ENCODE measurements around the gene CHFR. TPM values are rescaled to one million over a fixed set of nuclear protein-coding genes. Genes with fewer than 3 reads are reported as not detected.
"Not testable (repeated sequence)": the region's sequence is repeated elsewhere in the genome, so short reads cannot be mapped to it uniquely, and the experiment has no call there.

The CHFR gene
- total and polyA plus RNA-seq, 4 donors, result 7.0 to 23.4 (median 14.6) TPM

DNA sequence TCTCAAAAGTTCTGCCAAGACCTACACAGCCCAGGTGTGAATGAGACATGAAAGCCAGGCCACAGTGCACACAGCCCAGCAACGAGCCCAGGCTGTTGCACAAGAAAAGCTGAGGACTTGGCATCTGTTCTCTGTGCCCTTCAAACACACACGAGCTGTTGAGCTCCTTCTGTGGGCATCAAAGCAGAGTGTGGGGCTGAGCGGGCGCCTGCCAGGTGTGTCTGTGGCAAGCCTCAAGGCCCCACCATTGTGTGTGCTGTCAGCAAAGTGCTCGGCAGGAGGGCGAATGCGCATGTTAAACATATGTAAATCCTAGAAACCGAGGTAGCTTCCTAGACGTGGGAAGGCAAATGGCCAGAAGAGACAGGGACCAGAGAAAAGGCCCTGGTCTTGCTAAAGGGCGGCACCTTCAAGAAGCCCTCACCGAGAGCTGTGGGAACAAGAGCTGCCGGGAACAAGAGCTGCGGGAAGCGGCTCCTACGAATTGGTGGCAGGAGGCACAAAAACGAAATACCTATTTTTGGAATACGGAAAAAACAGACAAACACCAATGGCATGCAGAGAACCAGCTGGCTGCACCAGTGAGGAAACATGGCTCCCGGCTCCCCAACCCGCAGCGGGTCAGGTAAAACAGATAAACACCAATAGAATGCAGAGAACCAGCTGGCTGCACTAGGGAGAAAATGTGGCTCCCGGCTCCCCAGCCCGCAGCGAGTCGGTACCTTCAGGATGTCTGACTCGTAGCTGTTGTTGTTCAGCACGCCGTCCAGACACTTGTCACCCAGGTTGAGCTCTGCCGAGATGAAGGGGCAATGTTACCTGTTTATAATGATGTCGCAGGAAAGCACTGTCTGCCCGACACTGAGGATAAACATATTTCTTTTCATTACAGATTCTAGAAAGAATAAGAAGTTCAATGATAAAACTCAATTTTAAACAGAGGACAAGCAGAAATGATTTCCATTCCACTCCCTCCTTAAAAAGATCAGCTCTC lies 39.7 kb downstream of the CHFR start:
- TF ChIP-seq SP1 (IDR thresholded peaks at IDR 0.05) (no peak), EGR1 (IDR thresholded peaks at IDR 0.05; ENCODE audit: low read depth in 2 of 2) (no peak), HNF4A (conservative IDR thresholded peaks at IDR 0.05) (no peak), HNF4G (IDR thresholded peaks at IDR 0.05) (no peak), RAD21 (IDR thresholded peaks at IDR 0.05) (no peak), YY1 (IDR thresholded peaks at IDR 0.05) (no peak)
- TF ChIP-seq, protein P1, sequence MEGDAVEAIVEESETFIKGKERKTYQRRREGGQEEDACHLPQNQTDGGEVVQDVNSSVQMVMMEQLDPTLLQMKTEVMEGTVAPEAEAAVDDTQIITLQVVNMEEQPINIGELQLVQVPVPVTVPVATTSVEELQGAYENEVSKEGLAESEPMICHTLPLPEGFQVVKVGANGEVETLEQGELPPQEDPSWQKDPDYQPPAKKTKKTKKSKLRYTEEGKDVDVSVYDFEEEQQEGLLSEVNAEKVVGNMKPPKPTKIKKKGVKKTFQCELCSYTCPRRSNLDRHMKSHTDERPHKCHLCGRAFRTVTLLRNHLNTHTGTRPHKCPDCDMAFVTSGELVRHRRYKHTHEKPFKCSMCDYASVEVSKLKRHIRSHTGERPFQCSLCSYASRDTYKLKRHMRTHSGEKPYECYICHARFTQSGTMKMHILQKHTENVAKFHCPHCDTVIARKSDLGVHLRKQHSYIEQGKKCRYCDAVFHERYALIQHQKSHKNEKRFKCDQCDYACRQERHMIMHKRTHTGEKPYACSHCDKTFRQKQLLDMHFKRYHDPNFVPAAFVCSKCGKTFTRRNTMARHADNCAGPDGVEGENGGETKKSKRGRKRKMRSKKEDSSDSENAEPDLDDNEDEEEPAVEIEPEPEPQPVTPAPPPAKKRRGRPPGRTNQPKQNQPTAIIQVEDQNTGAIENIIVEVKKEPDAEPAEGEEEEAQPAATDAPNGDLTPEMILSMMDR (IDR thresholded peaks at IDR 0.05; ENCODE audit: low read depth, low read length, missing input control), result no peak
- TF ChIP-seq, protein P2, sequence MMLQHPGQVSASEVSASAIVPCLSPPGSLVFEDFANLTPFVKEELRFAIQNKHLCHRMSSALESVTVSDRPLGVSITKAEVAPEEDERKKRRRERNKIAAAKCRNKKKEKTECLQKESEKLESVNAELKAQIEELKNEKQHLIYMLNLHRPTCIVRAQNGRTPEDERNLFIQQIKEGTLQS (IDR thresholded peaks at IDR 0.05), result no peak
- Histone ChIP-seq H3K27me3 (ENCODE audit: control insufficient read depth in 4 of 4, insufficient read depth in 4 of 4, low read length in 3 of 4) (no peaks in the 10 kb centered on the region), H3K9ac (ENCODE audit: low read depth in 1 of 2, low read length in 2 of 2) (no peak overlapping the region), H3K27ac (ENCODE audit: low read depth in 1 of 2, low read length in 2 of 2) (no peak overlapping the region), H3K4me1 (ENCODE audit: control insufficient read depth in 4 of 4, insufficient read depth in 4 of 4, low read length in 3 of 4) (no peaks in the 10 kb centered on the region), H3K36me3 (ENCODE audit: control insufficient read depth in 4 of 4, insufficient read depth in 3 of 4, low read depth in 1 of 4, low read length in 3 of 4) (peaks cover 14 to 62% (median 30%) of the 10 kb centered on the region in 4 donors), H3K9me3 (ENCODE audit: control insufficient read depth in 4 of 4, low read length in 3 of 4) (no peaks in the 10 kb centered on the region), H3K4me3 (ENCODE audit: low read depth in 1 of 3, low read length in 3 of 3) (no peak overlapping the region)
- DNase-seq (ENCODE audit: low spot score), result no peak
- WGBS, result 89% methylated on average over 30 of the region's 30 CpGs

DNA sequence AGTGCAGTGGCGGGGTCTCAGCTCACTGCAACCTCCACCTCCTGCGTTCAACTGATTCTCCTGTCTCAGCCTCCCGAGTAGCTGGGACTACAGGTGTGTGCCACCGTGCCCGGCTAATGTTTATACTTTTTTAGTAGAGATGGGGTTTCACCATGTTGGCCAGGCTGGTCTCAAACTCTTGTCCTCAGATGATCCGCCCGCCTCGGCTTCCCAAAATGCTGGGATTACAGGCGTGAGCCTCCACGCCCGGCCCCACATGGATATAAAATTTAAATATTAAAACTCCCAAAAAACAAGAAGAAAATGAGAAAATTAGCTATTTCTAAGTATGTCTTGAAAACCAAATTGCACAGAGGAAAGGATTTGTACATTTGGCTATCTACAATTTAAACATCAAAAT lies 42.7 kb downstream of the CHFR start:
- not testable (repeated sequence) for H3K9me3 ChIP-seq (ENCODE audit: control insufficient read depth in 4 of 4, low read length in 3 of 4); H3K9ac ChIP-seq (ENCODE audit: low read depth in 1 of 2, low read length in 2 of 2); H3K27me3 ChIP-seq (ENCODE audit: control insufficient read depth in 4 of 4, insufficient read depth in 4 of 4, low read length in 3 of 4); H3K4me1 ChIP-seq (ENCODE audit: control insufficient read depth in 4 of 4, insufficient read depth in 4 of 4, low read length in 3 of 4); H3K4me3 ChIP-seq (ENCODE audit: low read depth in 1 of 3, low read length in 3 of 3); H3K27ac ChIP-seq (ENCODE audit: low read depth in 1 of 2, low read length in 2 of 2); DNase-seq (ENCODE audit: low spot score)
- peaks cover 18 to 65% (median 34%) of the 10 kb centered on the region in 4 donors for H3K36me3 ChIP-seq (ENCODE audit: control insufficient read depth in 4 of 4, insufficient read depth in 3 of 4, low read depth in 1 of 4, low read length in 3 of 4)
- 92% methylated on average over 11 of the region's 11 CpGs for WGBS

DNA sequence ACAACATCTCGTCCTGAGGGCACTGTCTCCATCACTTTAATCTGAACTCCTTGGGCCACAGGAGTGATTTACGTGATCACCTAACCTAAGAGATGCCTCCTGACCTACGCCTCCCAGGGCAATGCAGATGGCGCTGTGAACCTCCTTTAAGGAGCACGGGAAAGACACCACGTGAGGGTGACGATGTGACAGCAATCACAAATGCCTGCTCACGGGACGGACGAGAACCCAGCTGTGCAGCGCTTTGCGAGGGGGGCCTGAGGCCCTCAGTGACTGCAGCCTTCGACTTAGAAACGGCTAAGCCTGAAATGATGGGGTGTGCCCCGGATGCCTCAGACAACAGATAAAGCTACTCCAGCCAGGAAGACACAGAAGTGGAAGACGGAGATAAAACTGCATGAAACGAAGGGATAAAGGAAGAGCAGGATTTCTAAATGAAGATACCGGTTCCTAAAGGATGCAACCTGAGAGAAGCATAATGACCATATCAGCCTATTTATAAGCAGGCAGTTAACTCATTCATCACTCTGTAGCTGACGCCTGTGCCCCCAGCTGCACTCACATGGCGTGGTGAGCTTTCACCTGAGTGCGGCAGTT lies 44.9 kb downstream of the CHFR start:
- DNase-seq (ENCODE audit: low spot score), result no peak
- H3K9ac ChIP-seq (ENCODE audit: low read depth in 1 of 2, low read length in 2 of 2), result no peak overlapping the region
- H3K4me1 ChIP-seq (ENCODE audit: control insufficient read depth in 4 of 4, insufficient read depth in 4 of 4, low read length in 3 of 4), result no peaks in the 10 kb centered on the region
- no peaks in the 10 kb centered on the region for H3K27me3 ChIP-seq (ENCODE audit: control insufficient read depth in 4 of 4, insufficient read depth in 4 of 4, low read length in 3 of 4)
- H3K36me3 ChIP-seq (ENCODE audit: control insufficient read depth in 4 of 4, insufficient read depth in 3 of 4, low read depth in 1 of 4, low read length in 3 of 4), result peaks cover 18 to 62% (median 31%) of the 10 kb centered on the region in 4 donors
- 94% methylated on average over 21 of the region's 21 CpGs for WGBS
- H3K9me3 ChIP-seq (ENCODE audit: control insufficient read depth in 4 of 4, low read length in 3 of 4), result no peaks in the 10 kb centered on the region
- H3K4me3 ChIP-seq (ENCODE audit: low read depth in 1 of 3, low read length in 3 of 3), result no peak overlapping the region
- H3K27ac ChIP-seq (ENCODE audit: low read depth in 1 of 2, low read length in 2 of 2), result no peak overlapping the region
- TF ChIP-seq RAD21 (IDR thresholded peaks at IDR 0.05), result no peak
- TF ChIP-seq, protein P3, sequence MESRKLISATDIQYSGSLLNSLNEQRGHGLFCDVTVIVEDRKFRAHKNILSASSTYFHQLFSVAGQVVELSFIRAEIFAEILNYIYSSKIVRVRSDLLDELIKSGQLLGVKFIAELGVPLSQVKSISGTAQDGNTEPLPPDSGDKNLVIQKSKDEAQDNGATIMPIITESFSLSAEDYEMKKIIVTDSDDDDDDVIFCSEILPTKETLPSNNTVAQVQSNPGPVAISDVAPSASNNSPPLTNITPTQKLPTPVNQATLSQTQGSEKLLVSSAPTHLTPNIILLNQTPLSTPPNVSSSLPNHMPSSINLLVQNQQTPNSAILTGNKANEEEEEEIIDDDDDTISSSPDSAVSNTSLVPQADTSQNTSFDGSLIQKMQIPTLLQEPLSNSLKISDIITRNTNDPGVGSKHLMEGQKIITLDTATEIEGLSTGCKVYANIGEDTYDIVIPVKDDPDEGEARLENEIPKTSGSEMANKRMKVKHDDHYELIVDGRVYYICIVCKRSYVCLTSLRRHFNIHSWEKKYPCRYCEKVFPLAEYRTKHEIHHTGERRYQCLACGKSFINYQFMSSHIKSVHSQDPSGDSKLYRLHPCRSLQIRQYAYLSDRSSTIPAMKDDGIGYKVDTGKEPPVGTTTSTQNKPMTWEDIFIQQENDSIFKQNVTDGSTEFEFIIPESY (IDR thresholded peaks at IDR 0.05), result no peak
- TF ChIP-seq SP1 (IDR thresholded peaks at IDR 0.05), result no peak
- TF ChIP-seq YY1 (IDR thresholded peaks at IDR 0.05), result no peak
- TF ChIP-seq HNF4G (IDR thresholded peaks at IDR 0.05), result no peak
- no peak for TF ChIP-seq FOXA2 (IDR thresholded peaks at IDR 0.05)
- no peak for TF ChIP-seq JUND (IDR thresholded peaks at IDR 0.05)
- TF ChIP-seq, protein P1 (IDR thresholded peaks at IDR 0.05; ENCODE audit: low read depth, low read length, missing input control), result no peak
- TF ChIP-seq, protein P4, sequence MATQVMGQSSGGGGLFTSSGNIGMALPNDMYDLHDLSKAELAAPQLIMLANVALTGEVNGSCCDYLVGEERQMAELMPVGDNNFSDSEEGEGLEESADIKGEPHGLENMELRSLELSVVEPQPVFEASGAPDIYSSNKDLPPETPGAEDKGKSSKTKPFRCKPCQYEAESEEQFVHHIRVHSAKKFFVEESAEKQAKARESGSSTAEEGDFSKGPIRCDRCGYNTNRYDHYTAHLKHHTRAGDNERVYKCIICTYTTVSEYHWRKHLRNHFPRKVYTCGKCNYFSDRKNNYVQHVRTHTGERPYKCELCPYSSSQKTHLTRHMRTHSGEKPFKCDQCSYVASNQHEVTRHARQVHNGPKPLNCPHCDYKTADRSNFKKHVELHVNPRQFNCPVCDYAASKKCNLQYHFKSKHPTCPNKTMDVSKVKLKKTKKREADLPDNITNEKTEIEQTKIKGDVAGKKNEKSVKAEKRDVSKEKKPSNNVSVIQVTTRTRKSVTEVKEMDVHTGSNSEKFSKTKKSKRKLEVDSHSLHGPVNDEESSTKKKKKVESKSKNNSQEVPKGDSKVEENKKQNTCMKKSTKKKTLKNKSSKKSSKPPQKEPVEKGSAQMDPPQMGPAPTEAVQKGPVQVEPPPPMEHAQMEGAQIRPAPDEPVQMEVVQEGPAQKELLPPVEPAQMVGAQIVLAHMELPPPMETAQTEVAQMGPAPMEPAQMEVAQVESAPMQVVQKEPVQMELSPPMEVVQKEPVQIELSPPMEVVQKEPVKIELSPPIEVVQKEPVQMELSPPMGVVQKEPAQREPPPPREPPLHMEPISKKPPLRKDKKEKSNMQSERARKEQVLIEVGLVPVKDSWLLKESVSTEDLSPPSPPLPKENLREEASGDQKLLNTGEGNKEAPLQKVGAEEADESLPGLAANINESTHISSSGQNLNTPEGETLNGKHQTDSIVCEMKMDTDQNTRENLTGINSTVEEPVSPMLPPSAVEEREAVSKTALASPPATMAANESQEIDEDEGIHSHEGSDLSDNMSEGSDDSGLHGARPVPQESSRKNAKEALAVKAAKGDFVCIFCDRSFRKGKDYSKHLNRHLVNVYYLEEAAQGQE (IDR thresholded peaks at IDR 0.05), result no peak
- no peak for TF ChIP-seq RXRA (IDR thresholded peaks at IDR 0.05)
- TF ChIP-seq, protein P2 (IDR thresholded peaks at IDR 0.05), result no peak
- TF ChIP-seq HNF4A (conservative IDR thresholded peaks at IDR 0.05), result no peak
